GM18951 (cell line): ENCODE measurements around the gene TMBIM6.

Experiments
- POLR2A ChIP-seq: IDR thresholded peaks from 4 replicates; pipeline ENCODE4 v1.6.1; 2011; ENCODE audit warnings: mild to moderate bottlenecking; ENCODE audit not compliant: insufficient read length, insufficient read depth; ENCODE audit errors: extremely low read depth
- in situ Hi-C: fragments of 300-500 bp; cut with MboI; formaldehyde crosslinking; loops from one replicate; pipeline ENCODE4 v1.12.0; 2022; ENCODE audit warnings: low sequenced_read_pairs, mixed read lengths, inconsistent platforms; ENCODE audit not compliant: unreplicated experiment

TMBIM6 gene

DNA sequence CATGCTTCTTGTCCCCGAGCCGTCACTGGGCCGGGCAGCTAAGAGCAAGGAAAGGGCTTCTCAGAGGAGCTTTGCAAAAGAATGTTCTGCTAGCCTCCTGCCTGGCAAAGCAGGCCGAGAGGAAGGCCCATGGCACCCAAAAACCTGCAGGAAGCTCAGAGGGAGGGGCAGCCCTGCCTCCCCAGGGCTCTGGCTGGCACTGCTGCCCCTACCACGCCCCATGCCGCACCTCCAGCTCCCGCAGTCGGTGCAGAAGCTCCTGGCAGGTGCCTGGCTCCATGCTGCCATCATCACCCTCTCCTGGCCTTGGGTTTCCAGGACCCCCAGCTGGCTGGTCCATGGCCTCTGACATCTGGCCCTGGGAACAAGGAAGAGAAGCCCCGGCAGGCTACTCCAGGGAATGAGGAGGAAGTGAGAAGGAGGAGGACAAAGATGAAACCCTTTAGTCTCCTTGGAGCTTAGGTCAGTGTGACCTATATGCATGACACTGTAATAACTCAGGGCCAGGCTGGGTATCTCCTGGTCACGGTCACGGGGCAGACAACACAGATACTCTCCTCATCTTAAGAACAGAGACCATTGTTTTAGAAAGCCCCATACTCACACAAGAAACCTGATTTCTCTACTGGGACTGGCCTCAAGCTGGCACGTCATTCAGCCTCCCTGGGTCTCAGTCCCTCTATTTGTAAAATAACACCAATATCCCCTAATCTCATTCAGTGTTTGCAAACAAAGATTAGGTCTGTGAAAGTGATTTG, 62.5 kb downstream of the TMBIM6 start:
- in situ Hi-C loops, result no loop called here
- no peak for TF ChIP-seq POLR2A

DNA sequence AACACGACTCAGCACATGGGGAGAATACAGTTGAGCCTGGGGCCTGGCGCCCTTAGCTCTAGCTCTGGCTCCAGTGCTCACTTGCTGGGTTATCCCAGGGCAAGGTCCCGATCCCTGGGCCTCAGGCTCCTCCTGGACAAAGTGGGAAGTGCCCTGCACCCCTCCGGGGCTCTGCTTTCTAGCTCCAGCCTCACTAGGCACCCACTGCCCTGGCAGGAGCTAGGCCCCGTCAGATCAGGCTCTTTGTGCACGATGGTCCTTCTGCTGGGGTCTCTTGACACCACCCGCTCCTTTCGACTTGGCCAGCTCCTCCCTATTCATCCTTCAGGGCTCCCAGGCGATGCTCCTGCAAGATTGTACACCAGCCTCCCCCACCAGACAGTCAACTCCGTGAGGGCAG, 63.5 kb downstream of the TMBIM6 start:
- in situ Hi-C loops, result no loop called here
- TF ChIP-seq POLR2A, result no peak

DNA sequence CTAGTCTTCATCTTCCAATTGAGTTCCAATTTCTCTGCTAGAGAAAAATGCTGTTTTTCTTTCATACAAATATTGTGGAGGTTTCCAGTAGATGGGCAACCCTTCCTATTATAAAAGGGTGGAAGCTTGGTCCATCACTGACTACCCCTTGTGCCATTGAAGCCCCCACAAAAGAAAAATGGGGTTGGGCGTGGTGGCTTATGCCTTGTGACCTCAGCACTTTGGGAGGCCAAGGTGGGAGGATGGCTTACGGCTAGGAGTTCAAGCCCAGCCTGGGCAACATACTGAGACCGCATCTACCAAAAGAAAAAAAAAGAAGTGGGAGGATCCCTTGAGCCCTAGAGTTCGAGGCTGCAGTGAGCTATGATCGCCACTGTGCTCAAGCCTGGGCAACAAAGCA, 64.1 kb downstream of the TMBIM6 start:
- in situ Hi-C loops, result no loop called here
- TF ChIP-seq POLR2A, result no peak

DNA sequence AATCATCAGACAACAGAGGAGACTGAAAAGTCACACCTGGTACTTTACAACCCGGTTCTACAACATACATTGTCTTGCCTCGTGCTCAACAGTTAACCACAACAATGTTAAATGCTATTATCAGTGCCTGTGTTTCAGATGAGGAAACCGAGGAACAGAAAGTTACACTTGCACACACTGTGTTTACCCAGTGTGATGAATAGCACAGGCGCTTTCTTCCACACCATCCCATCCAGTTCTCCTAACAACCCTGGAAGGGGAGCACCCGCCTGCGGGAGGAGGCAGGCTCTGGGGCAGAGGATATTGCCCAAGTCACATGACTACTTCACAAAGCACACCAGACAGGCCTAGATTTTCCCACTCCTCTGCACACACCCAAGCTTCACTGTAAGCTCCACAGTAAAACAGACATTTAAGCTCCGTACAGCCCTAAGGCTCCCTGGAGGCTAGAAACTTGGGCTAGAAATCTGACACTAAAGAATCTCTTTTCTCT, 65.0 kb downstream of the TMBIM6 start:
- TF ChIP-seq POLR2A, result no peak
- in situ Hi-C loops, result no loop called here

DNA sequence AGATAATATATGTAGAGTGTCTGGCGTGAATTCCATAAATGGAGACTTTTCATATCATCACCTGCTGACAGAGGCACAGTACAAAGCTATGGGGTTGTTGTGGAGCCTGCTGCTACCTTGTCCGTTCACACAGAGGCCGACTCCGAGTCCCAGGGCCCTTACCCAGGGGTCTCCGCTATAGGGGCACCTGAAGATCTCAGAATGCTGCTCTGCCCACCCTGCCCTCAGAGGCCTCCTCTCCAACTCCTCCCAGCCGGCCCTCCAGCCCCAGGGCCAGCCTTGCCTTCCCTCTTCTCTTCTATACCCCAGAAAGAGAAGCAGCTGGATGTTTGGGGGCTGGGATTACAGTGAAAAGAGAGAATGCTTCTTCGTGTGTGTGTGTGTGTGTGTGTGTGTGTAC, 65.5 kb downstream of the TMBIM6 start:
- in situ Hi-C loops, result no loop called here
- no peak for TF ChIP-seq POLR2A

DNA sequence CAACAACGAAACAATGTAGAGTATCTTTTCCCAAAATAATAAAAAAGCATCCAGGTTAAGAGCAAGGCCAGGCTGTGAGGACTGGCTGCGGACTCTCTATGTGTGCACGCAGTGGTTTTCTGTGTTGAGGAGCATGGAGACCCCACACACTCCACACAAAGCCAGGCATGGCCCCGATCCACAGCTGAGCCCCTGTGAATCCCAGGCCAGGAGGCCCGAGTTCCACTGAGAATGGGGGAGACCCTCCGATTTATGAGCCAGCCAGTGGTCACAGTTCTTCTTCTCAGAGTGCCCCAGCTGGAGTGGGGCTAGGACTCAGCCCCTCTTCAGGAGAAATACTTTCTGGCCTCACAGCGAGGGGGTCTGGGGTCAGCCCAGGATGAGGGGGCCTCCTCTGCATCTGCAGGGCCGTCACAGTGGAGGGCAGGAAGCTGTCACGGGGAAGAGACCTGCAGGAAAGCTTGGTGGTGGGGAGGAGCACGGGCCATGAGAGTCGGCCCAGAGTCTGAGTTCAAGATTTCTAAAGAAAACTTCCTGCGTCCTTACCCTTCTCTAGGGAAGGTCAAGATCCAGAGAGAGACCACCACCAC, 66.7 kb downstream of the TMBIM6 start:
- no peak for TF ChIP-seq POLR2A
- in situ Hi-C loops, result no loop called here

DNA sequence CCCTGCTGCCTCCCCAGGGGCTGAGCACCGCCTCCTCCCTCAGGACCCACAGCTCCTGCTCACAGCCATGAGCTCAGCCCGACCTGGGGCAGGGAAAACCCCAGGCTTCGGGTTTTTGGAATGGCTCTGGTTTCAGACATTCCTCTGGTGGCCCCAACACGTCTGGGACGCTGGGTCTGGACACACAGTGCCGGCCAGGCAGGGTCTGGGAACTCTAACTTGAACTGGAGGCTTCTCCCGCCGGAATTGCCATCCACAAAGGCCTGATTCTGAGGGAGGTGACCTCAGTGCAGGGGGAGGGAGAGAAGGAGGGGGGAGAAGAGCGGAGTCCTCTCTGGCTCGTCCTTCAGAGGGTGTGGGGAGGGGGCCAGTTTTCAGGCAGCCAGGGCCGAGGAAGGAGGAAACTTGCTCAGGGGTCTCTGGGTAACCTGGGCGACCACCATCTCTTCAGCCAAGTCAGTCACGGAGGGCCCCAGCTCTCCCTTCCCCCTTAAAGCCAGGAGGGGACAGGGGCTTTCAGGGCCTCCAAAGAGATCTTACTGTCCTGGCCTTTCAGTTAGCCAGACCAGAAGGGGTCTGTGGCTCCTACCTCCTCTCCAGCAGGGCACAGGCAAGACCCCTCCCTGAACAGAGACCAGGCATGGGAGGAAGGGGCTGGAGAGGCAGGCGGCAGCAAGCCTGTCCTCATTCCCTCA, 67.5 kb downstream of the TMBIM6 start:
- in situ Hi-C loops, result no loop called here
- no peak for TF ChIP-seq POLR2A

DNA sequence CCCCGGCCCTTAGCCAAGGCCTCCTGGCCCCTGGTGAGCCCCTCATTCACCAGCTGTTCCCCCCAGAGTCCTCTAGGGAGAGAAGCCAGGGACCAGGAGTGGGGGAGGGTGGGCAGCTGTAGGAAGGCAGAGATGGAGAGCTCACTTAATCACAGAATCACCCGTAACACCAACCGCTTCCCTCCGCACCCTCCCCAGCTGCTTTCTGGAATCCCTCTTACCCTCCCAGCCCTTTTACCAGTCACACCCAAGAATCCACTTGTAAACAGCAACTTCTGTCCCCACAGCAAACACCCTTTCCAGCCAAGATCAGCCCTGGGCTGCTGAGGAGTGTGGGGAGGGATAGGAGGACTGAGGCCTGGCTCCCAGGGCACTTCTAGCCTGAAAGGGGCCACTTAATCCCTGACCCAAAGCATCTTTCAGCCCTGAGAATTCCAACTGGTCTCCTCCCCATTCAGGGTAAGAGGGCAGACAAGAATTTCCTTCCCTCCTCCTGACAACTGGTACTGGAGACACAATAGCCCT, 68.1 kb downstream of the TMBIM6 start:
- in situ Hi-C loops, result no loop called here
- no peak for TF ChIP-seq POLR2A

DNA sequence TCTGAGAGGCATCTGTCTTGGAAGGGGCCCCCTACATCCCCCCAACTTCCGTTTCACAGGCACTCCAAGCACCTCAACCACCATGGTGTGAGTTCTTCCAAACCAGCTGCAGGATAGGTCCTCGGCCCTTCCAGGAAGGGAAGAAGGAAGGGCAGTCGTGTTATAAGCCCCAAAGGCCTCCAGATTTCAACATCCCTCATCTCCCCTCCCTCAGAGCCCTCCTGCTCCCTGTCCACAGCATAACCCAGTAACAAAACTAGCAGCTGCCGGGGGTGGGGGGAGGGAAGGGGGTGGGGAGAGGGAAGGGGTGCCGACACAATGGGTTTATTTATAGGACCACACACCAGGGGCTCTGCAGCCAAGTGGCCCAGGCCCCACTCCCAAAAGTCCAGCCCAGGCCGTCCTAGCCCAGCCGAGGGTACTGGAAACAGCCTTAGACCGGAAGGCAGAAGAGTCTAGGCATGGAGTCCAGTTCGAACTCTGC, 68.6 kb downstream of the TMBIM6 start:
- TF ChIP-seq POLR2A, result no peak
- in situ Hi-C loops, result no loop called here

DNA sequence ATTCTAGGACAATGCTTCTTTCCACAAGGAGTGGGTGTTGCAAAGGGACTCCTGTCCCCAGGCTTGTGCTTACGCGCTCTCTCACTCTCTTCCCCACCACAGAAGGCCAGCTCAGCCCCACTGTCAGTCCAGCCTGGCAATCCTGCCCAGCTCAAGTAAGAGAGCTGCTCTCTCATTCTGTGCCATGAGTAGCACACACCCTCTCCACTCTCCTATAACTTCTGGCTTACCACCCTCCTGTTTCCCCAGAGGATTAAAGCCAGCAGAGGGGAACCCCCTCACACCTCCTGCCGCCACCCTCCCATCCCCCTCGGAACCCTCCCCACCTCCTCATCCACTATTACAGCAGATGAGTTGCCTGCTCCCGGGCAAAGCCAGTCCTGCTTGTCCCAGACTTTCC, 69.8 kb downstream of the TMBIM6 start:
- no peak for TF ChIP-seq POLR2A
- in situ Hi-C loops, result no loop called here

DNA sequence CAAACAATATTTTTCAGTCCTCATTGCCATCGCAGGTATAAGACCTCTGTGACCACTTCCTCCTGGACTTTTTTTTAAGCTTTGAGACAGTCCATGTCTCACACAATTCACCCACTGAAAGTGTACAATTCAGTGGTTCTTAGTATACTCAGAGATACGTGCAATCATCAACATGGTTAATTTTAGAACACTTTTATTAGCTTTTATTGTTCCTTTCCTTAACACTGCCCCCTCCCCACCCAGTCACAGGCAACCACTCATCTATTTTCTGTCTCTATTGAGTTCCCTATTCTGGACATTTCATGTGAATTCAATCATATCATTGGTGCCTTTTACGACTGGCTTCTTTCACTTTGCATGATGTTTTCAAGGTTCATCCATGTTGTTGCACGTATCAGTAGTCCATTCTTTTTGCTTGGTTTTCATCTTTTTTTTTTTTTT, 70.6 kb downstream of the TMBIM6 start:
- in situ Hi-C loops, result no loop called here

DNA sequence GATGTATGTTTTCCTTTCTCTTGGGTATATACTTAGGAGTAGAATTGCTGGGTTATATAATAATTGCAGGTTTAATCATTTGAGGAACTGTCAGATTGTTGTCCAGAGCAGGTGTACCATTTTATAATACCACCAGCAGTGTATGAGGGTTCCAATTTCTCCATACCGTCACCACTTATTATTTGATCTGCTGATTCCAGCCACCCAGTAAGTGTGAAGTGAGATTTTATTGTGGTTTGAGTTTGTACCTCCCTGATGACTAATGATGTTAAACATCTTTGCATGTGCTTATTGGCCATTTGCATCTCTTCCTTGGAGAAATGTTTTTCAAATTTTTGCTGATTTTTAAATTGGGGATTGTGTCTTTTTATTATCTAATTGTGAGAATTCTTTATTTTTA, 71.8 kb downstream of the TMBIM6 start:
- in situ Hi-C loops, result no loop called here
- no peak for TF ChIP-seq POLR2A

More for the DNA sequence above, 70.6 kb downstream of the TMBIM6 start:
- no peak for TF ChIP-seq POLR2A
